ENCODE results near the gene CCN6.
"Not testable (repeated sequence)": the region's sequence is repeated elsewhere in the genome, so short reads cannot be mapped to it uniquely, and the experiment has no call there.

The CCN6 gene

DNA sequence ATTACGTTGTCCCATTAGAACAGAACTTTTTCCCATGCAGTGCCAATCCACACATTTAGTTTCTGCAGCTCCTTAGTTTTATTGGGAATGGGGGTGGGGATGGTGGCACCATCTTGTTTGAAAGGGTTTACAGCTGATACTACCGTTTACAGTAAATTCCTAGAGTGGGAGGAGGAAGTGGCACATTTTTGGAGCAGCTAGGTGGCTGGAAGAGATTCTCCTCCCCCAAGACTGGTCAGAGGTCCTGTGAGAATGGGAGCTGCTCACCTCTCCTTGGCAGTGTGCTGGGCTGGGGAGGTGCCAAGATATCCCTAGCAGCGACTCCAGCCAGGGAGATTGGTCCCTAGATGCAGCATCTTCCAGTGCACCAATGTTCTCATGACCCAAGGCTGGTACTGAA lies 12.4 kb upstream of the CCN6 start:
- TF ChIP-seq POLR2AphosphoS5 (IDR thresholded peaks at IDR 0.05; ENCODE audit: low read depth, low read length) (no peak), TAF1 (IDR thresholded peaks at IDR 0.05; ENCODE audit: borderline replicate concordance, low read depth, low read length) (no peak), POLR2A (IDR thresholded peaks at IDR 0.05; ENCODE audit: low read depth, low read length) (no peak)
- no peak for DNase-seq (ENCODE audit: insufficient read length)

DNA sequence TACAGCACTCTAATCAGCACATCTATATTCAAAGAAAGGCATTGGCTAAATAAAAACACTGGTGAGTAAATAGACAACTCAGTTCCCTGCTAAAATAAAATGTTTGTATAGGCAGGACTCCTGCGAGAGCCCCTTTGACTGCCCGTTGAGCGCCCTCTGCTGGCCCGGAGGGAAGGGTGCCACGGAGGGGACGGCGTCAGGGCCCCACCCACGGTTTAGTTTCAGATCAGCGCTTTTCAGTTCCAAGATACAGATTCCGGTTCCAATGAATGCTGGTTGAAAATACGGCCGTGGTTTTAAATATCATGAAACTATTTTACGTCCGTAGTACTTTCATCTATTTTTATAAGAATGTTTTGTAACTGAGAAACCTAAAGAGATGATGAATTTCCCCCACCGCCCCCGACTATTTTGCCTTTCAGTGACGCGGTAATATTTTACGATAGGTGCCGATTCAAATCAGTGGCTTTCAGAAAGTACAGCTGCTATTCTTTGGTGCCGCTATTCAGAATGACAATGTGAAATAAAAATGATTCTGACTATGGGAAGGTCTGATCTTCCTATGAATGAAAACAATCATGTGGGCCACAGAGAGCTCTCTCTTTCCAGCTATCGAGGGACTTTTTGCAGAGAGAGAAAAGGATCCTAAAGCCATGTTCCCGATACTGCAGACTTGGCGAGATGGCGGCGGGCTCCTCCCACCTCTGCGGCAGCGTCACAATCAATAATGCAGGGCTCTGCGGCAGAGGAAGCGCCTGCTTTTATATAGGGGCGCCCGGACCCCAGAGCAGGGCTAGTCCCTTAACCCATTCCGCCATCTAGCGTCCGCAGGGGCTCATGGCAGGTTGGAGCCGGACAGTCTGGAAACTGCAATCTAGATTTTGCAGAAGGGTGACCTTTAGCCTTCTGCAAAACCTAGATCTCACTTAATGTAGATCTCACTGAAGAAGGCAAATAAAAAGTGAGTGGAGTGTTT lies 10.6 kb upstream of the CCN6 start:
- TF ChIP-seq POLR2AphosphoS5 (IDR thresholded peaks at IDR 0.05; ENCODE audit: low read depth, low read length), result no peak
- peak; percentile 81 for FAIRE-seq
- DNase-seq (ENCODE audit: insufficient read length), result peak; percentile 57

More for the DNA sequence above, 12.4 kb upstream of the CCN6 start:
- FAIRE-seq, result no peak

GRCh38 chr6:112044196-112044595 lies 9.7 kb upstream of the CCN6 start:
- no peak for DNase-seq (ENCODE audit: insufficient read length)
- no peak for TF ChIP-seq POLR2AphosphoS5 (IDR thresholded peaks at IDR 0.05; ENCODE audit: low read depth, low read length)
- no peak for TF ChIP-seq POLR2A (IDR thresholded peaks at IDR 0.05; ENCODE audit: low read depth, low read length)
- TF ChIP-seq TAF1 (IDR thresholded peaks at IDR 0.05; ENCODE audit: borderline replicate concordance, low read depth, low read length), result no peak
- FAIRE-seq, result no peak

GRCh38 chr6:112044856-112045255 lies 9.0 kb upstream of the CCN6 start:
- TF ChIP-seq TAF1 (IDR thresholded peaks at IDR 0.05; ENCODE audit: borderline replicate concordance, low read depth, low read length) (no peak), POLR2A (IDR thresholded peaks at IDR 0.05; ENCODE audit: low read depth, low read length) (no peak), POLR2AphosphoS5 (IDR thresholded peaks at IDR 0.05; ENCODE audit: low read depth, low read length) (no peak)
- FAIRE-seq, result no peak
- no peak for DNase-seq (ENCODE audit: insufficient read length)

DNA sequence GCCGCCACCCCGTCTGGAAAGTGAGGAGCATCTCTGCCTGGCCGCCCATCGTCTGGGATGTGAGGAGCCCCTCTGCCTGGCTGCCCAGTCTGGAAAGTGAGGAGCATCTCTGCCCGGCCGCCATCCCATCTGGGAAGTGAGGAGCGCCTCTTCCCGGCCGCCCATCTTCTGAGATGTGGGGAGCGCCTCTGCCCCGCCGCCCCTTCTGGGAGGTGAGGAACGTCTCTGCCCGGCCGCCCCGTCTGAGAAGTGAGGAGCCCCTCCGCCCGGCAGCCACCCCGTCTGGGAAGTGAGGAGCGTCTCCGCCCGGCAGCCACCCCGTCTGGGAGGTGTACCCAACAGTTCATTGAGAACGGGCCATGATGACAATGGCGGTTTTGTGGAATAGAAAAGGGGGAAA lies 6.4 kb upstream of the CCN6 start:
- FAIRE-seq, result not testable (repeated sequence)

GRCh38 chr6:112049026-112049799 lies 4.7 kb upstream of the CCN6 start:
- no peak for DNase-seq (ENCODE audit: insufficient read length)
- FAIRE-seq, result no peak
- no peak for TF ChIP-seq POLR2A (IDR thresholded peaks at IDR 0.05; ENCODE audit: low read depth, low read length)
- no peak for TF ChIP-seq POLR2AphosphoS5 (IDR thresholded peaks at IDR 0.05; ENCODE audit: low read depth, low read length)
- TF ChIP-seq TAF1 (IDR thresholded peaks at IDR 0.05; ENCODE audit: borderline replicate concordance, low read depth, low read length), result no peak

More for the DNA sequence above, 6.4 kb upstream of the CCN6 start:
- not testable (repeated sequence) for DNase-seq (ENCODE audit: insufficient read length)

DNA sequence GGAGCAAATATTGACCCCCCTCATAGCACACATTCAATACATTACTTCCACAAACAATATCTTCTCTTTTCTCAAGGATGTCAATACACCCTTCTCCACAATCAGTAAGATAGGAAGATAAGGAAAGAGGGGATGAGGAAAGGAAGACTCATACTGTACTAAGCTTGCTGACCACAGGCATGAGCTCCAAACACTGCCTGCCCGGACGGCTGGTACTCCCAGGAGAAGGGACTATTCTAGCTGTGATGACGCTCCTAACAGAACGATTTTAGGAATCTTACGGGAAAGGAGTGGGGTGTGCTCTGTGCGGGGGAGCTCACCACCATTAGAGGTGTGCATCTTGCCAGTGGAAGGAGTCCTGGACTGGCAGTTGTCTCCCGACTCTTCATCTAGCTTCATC lies 3.9 kb upstream of the CCN6 start:
- DNase-seq (ENCODE audit: insufficient read length) (no peak), FAIRE-seq (no peak)
- TF ChIP-seq POLR2AphosphoS5 (IDR thresholded peaks at IDR 0.05; ENCODE audit: low read depth, low read length), result no peak
- no peak for TF ChIP-seq POLR2A (IDR thresholded peaks at IDR 0.05; ENCODE audit: low read depth, low read length)
- TF ChIP-seq TAF1 (IDR thresholded peaks at IDR 0.05; ENCODE audit: borderline replicate concordance, low read depth, low read length), result no peak

DNA sequence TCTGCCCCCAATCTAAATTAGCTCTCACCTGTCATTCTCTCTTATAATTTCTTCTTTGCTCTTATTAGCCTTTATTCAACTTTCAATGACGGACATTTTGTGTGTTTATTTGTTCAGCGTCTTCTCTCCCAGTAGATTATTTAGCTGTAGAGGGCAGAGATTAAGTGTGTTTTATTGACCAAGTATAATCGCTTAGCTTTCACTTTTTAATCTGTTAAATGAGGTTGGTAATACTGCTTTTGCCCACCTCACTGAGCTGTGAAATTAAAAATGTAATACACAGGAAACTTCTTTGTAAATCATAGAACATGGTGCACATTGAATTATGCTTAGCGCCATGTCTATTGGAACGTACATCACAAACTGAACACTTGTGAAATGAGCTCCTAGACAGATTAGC lies 3.5 kb upstream of the CCN6 start:
- DNase-seq (ENCODE audit: insufficient read length) (no peak), FAIRE-seq (no peak)

DNA sequence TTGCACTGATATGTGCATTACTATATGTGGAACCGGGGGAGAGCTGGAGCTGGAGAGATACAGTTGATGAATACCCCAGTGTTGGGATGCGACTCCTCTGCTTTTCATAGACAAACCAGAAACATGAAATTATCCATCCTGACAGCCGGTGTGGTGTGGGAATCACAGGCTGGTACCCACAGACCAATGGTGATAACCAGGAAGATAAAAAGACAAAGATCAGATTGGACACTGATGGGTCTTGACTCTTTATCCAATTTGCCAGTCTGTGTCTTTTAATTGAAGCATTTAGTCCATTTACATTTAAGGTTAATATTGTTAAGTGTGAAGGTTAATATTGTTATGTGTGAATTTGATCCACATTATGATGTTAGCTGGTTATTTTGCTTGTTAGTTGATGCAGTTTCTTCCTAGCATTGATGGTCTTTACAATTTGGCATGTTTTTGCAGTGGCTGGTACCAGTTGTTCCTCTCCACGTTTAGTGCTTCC lies 2.6 kb upstream of the CCN6 start:
- DNase-seq (ENCODE audit: insufficient read length); FAIRE-seq: not testable (repeated sequence)

More for the DNA sequence above, 3.5 kb upstream of the CCN6 start:
- TF ChIP-seq POLR2AphosphoS5 (IDR thresholded peaks at IDR 0.05; ENCODE audit: low read depth, low read length) (no peak), POLR2A (IDR thresholded peaks at IDR 0.05; ENCODE audit: low read depth, low read length) (no peak), TAF1 (IDR thresholded peaks at IDR 0.05; ENCODE audit: borderline replicate concordance, low read depth, low read length) (no peak)

GRCh38 chr6:112054555-112055190 lies 769 bp downstream of the CCN6 start:
- no peak for FAIRE-seq
- TF ChIP-seq TAF1 (IDR thresholded peaks at IDR 0.05; ENCODE audit: borderline replicate concordance, low read depth, low read length) (no peak), POLR2A (IDR thresholded peaks at IDR 0.05; ENCODE audit: low read depth, low read length) (no peak), POLR2AphosphoS5 (IDR thresholded peaks at IDR 0.05; ENCODE audit: low read depth, low read length) (no peak)
- no peak for DNase-seq (ENCODE audit: insufficient read length)

- DNase-seq (ENCODE audit: insufficient read length) (no peak), FAIRE-seq (no peak)
- TF ChIP-seq TAF1 (IDR thresholded peaks at IDR 0.05; ENCODE audit: borderline replicate concordance, low read depth, low read length), result no peak
- TF ChIP-seq POLR2A (IDR thresholded peaks at IDR 0.05; ENCODE audit: low read depth, low read length), result no peak
- TF ChIP-seq POLR2AphosphoS5 (IDR thresholded peaks at IDR 0.05; ENCODE audit: low read depth, low read length), result no peak
Measured at GRCh38 chr6:112058243-112059032, 4.5 kb downstream of the CCN6 start.

Data from GM12892 (cell line).